C4-2B (cell line): Measurements from ENCODE around the gene CAMKV.

Experiments
- H3K27ac ChIP-seq: fragments of 450-650 bp; 2 replicates; pipeline ENCODE4 v1.5.1; 2017
- ZFX ChIP-seq: fragments of 450-650 bp; IDR thresholded peaks from 2 replicates; pipeline ENCODE4 v1.6.1; 2017
- TF ChIP-seq, protein P1 (sequence below): fragments of 450-650 bp; conservative IDR thresholded peaks from 2 replicates; pipeline ENCODE4 v1.5.1; 2017; ENCODE audit warnings: mild to moderate bottlenecking

Gene CAMKV

DNA sequence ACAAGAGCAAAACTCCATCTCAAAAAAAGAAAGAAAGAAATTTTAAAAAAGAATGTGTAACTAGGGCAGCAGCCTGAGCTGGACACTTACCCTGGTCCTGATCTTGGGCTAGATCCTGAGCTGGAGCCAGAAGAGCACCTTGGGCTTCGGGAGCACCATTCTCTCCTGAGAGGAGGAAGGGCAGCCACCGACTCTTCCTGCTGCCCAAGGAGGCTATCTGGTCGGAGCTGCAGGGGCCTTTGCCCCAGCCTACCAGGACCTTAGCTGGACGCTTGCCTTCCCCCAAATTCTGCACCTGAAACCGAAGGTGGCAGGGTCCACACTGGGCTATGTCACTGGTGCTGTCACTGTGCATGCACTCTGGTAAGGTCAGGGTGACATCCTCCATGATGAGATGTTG, 6.9 kb upstream of the CAMKV start:
- TF ChIP-seq, protein P1, sequence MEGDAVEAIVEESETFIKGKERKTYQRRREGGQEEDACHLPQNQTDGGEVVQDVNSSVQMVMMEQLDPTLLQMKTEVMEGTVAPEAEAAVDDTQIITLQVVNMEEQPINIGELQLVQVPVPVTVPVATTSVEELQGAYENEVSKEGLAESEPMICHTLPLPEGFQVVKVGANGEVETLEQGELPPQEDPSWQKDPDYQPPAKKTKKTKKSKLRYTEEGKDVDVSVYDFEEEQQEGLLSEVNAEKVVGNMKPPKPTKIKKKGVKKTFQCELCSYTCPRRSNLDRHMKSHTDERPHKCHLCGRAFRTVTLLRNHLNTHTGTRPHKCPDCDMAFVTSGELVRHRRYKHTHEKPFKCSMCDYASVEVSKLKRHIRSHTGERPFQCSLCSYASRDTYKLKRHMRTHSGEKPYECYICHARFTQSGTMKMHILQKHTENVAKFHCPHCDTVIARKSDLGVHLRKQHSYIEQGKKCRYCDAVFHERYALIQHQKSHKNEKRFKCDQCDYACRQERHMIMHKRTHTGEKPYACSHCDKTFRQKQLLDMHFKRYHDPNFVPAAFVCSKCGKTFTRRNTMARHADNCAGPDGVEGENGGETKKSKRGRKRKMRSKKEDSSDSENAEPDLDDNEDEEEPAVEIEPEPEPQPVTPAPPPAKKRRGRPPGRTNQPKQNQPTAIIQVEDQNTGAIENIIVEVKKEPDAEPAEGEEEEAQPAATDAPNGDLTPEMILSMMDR = no peak
- no peak for TF ChIP-seq ZFX

GRCh38 chr3:49873623-49874022, 3.9 kb upstream of the CAMKV start:
- TF ChIP-seq, protein P1 = no peak
- TF ChIP-seq ZFX = no peak
- H3K27ac ChIP-seq = no peak overlapping the region

More for the DNA sequence above, 6.9 kb upstream of the CAMKV start:
- H3K27ac ChIP-seq = no peak overlapping the region

- H3K27ac ChIP-seq = no peak overlapping the region
These were observed 3.1 kb upstream of the CAMKV start for GRCh38 chr3:49872801-49873281.

DNA sequence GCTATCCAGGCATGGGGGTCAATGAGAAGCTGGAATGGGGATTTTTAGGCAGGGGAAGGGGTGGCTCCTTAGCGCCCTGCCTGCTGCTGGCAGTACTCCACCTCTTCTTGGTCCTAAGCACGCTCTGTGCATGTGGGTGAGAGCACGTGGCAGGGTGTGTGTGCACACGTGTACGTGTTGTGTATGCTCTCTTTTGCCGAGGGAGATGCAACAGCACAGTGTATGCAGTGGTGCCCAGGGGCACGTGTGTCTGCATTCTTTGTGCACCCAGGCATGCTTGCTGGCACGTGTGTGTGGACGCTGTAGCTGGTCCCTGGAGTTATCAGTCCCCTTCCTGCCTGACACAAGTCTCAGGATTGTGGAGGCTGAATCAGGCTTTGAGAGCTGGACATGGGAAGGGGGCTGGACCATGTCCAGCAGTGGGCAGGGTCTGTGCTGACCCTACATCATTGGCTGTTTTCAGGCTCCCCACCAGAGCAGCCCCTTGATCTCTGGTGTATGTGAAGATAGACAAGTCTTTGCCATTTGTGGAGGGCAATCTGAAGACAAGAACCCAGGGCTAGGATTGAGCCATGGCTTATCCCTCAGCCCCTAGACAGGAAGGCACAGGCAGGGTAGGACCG, 1.9 kb upstream of the CAMKV start:
- H3K27ac ChIP-seq = no peak overlapping the region
- no peak for TF ChIP-seq ZFX
- TF ChIP-seq, protein P1 = no peak

More at GRCh38 chr3:49872801-49873281, 3.1 kb upstream of the CAMKV start:
- TF ChIP-seq, protein P1 = no peak
- TF ChIP-seq ZFX = no peak

GRCh38 chr3:49868862-49869466, 742 bp downstream of the CAMKV start:
- no peak overlapping the region for H3K27ac ChIP-seq
- no peak for TF ChIP-seq ZFX
- TF ChIP-seq, protein P1 = no peak

GRCh38 chr3:49867871-49868321, 1.8 kb downstream of the CAMKV start:
- no peak overlapping the region for H3K27ac ChIP-seq
- TF ChIP-seq, protein P1 = no peak
- no peak for TF ChIP-seq ZFX

GRCh38 chr3:49867400-49867799, 2.3 kb downstream of the CAMKV start:
- H3K27ac ChIP-seq = no peak overlapping the region
- TF ChIP-seq ZFX = no peak
- TF ChIP-seq, protein P1 = no peak
